MM.1S (cell line): Measurements from ENCODE around the gene RBM45.

ENCODE experiments used
- EZH2 ChIP-seq: fragments of 300-600 bp; sonication (generic); optimal IDR thresholded peaks from 2 replicates; pipeline ENCODE3; 2017; ENCODE audit warnings: low read depth, mild to moderate bottlenecking, antibody characterized with exemption, low read length, mixed read lengths
- EZH2phosphoT487 ChIP-seq: fragments of 300-600 bp; sonication (generic); IDR thresholded peaks from 2 replicates; pipeline ENCODE4 v1.6.1; 2018; ENCODE audit warnings: antibody characterized with exemption, low read length
- TF ChIP-seq, protein P1 (sequence below): fragments of 300-600 bp; sonication (generic); IDR thresholded peaks from 2 replicates; pipeline ENCODE4 v1.5.1; 2016; ENCODE audit warnings: antibody characterized with exemption, low read length, mixed read lengths

GRCh38 chr2:178084273-178084672 lies 28.0 kb upstream of the RBM45 start:
- TF ChIP-seq, protein P1, sequence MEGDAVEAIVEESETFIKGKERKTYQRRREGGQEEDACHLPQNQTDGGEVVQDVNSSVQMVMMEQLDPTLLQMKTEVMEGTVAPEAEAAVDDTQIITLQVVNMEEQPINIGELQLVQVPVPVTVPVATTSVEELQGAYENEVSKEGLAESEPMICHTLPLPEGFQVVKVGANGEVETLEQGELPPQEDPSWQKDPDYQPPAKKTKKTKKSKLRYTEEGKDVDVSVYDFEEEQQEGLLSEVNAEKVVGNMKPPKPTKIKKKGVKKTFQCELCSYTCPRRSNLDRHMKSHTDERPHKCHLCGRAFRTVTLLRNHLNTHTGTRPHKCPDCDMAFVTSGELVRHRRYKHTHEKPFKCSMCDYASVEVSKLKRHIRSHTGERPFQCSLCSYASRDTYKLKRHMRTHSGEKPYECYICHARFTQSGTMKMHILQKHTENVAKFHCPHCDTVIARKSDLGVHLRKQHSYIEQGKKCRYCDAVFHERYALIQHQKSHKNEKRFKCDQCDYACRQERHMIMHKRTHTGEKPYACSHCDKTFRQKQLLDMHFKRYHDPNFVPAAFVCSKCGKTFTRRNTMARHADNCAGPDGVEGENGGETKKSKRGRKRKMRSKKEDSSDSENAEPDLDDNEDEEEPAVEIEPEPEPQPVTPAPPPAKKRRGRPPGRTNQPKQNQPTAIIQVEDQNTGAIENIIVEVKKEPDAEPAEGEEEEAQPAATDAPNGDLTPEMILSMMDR = no peak
- TF ChIP-seq EZH2 = no peak
- TF ChIP-seq EZH2phosphoT487 = no peak
